SU-DHL-6 (cell line): ENCODE results near the gene SLC51A.

Source experiments
- CTCF ChIP-seq: fragments of 200-600 bp; sonication (generic); IDR thresholded peaks from one replicate; pipeline ENCODE4 v1.5.1; 2017; ENCODE audit warnings: antibody characterized with exemption, mild to moderate bottlenecking, low read length, moderate library complexity; ENCODE audit not compliant: insufficient read depth, poor library complexity, severe bottlenecking
- EZH2phosphoT487 ChIP-seq: fragments of 200-600 bp; sonication (generic), shearing (Covaris generic); conservative IDR thresholded peaks from 2 replicates; pipeline ENCODE4 v1.6.1; 2018; ENCODE audit warnings: mild to moderate bottlenecking, antibody characterized with exemption, low read length, moderate library complexity, mixed read lengths

GRCh38 chr3:196198771-196199753 lies 17.3 kb upstream of the SLC51A start:
- TF ChIP-seq CTCF (no peak), EZH2phosphoT487 (no peak)
